Stimulated activated CD8-positive, alpha-beta memory T cell treated with anti-CD3 and anti-CD28 coated beads, Interleukin-2, amount 100 ng/mL, for 48 hours (primary cell): Measurements from ENCODE around the gene ACYP2.
"Not testable (repeated sequence)": the region's sequence is repeated elsewhere in the genome, so short reads cannot be mapped to it uniquely, and the experiment has no call there.

Experiments used
- DNase-seq, 2 donors: peaks; one replicate each; pipeline ENCODE4 v3.0.0-alpha.2; 2020; ENCODE audit warnings: low read depth in 2 of 2

Gene ACYP2

GRCh38 chr2:54224997-54225396 is 109.6 kb downstream of the ACYP2 start:
- DNase-seq = no peak

- no peak for DNase-seq
These were observed 110.8 kb downstream of the ACYP2 start for GRCh38 chr2:54226260-54226659.

GRCh38 chr2:54227798-54228197 is 112.4 kb downstream of the ACYP2 start:
- DNase-seq = no peak

- no peak for DNase-seq
These were observed 113.5 kb downstream of the ACYP2 start for GRCh38 chr2:54228945-54229344.

GRCh38 chr2:54233832-54234649 is 118.6 kb downstream of the ACYP2 start:
- no peak for DNase-seq

- no peak for DNase-seq
These were observed 122.0 kb downstream of the ACYP2 start for GRCh38 chr2:54237428-54237827.

GRCh38 chr2:54239427-54239826 is 124.0 kb downstream of the ACYP2 start:
- no peak for DNase-seq

- DNase-seq = no peak
These were observed 125.4 kb downstream of the ACYP2 start for GRCh38 chr2:54240515-54241469.

GRCh38 chr2:54247115-54247514 is 131.7 kb downstream of the ACYP2 start:
- no peak for DNase-seq

- no peak for DNase-seq
These were observed 134.2 kb downstream of the ACYP2 start for GRCh38 chr2:54249629-54250028.

GRCh38 chr2:54254180-54254579 is 138.8 kb downstream of the ACYP2 start:
- no peak for DNase-seq

GRCh38 chr2:54255230-54256090 is 140.0 kb downstream of the ACYP2 start:
- no peak for DNase-seq

GRCh38 chr2:54256091-54256694 is 140.8 kb downstream of the ACYP2 start, which contains the start of gene TSPYL6:
TSS of gene TSPYL6 (minus strand) at chr2:54256229. CDS start at chr2:54256151, 78 bp downstream.
- DNase-seq = no peak

GRCh38 chr2:54258166-54258565 is 142.8 kb downstream of the ACYP2 start:
- no peak for DNase-seq

- DNase-seq = no peak
These were observed 144.2 kb downstream of the ACYP2 start for GRCh38 chr2:54259413-54260240.

GRCh38 chr2:54260241-54260595 is 144.8 kb downstream of the ACYP2 start:
- no peak for DNase-seq

- DNase-seq = no peak
These were observed 146.1 kb downstream of the ACYP2 start for GRCh38 chr2:54261537-54261936.

GRCh38 chr2:54262015-54262765 is 146.8 kb downstream of the ACYP2 start:
- DNase-seq = no peak

GRCh38 chr2:54265081-54265480 is 149.7 kb downstream of the ACYP2 start:
- not testable (repeated sequence) for DNase-seq

- no peak for DNase-seq
These were observed 152.2 kb downstream of the ACYP2 start for GRCh38 chr2:54267577-54267976.
